Urothelium cell line (cell line): ENCODE measurements around the gene SBF2.

Experiments
- DNase-seq: peaks from one replicate; pipeline ENCODE4 v3.0.0; 2011; ENCODE audit warnings: low spot score, mixed read lengths
- FAIRE-seq: peaks from 2 replicates; lab custom pipeline; 2011; peaks lifted over from hg19 to GRCh38; lab: Jason Lieb, UNC

SBF2 gene

DNA sequence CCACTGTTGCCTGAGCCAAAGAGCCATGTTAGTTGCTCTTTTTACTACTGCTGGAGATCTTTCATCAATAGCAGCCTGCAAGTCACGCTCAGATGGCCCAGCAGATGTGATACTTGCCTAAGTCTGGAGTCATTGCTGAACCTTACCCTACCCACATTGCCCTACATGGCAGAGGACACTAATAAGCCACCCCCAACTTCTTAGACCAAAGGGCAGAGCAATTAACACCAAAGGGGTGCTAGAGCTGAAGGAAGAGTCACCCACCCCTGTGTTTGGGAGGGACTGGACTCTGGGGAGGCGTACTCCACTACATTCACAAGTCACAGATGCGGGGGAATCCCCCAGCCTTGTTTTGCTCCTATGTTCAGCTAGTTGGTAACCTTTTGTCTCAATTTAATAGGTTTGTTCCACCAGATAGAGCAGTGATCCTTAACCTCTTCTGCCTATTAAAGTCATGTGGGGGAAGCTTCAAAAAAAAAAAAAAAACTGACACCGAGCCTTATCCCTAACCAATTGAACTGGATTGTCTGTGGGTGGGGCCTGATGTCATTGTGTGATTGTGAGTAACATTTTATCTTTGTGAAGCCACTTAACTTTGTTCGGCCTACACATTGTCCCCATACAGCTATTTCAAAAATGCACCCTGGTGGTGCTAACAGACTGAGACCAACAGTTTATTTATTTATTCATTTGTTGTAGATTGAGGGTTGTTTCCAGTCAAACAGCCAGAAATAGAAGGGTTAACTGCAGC, 23.9 kb upstream of the SBF2 start:
- DNase-seq (no peak), FAIRE-seq (no peak)

DNA sequence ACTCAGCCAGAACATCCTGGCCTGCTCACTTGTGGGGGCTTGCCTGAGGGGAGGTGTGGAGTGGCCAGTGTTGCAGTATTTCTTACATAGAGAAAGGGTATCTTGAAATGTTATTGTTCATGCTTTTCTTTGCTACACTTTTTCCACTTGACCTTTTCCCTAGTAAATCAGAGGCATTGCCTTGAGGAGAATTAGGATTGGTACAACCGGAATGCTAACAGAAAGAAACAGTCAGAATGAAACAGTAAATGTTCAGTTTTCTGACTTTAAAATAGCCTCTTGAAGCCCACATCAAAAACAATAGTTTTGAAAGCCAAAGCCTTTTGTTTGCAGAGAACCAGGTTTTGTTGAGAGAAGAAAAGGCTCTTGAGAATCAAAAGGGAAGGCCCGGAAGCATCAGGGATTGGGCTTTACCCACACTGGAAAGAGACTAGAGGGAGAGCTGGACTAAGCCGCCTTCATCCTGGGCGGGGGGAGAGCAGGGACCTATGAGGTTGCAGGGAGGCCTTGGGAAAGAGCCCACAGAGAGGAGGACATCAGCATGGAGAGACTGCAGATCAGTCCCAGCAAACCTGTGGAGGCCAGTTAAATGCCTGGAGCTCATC, 23.2 kb upstream of the SBF2 start:
- FAIRE-seq (no peak), DNase-seq (no peak)

DNA sequence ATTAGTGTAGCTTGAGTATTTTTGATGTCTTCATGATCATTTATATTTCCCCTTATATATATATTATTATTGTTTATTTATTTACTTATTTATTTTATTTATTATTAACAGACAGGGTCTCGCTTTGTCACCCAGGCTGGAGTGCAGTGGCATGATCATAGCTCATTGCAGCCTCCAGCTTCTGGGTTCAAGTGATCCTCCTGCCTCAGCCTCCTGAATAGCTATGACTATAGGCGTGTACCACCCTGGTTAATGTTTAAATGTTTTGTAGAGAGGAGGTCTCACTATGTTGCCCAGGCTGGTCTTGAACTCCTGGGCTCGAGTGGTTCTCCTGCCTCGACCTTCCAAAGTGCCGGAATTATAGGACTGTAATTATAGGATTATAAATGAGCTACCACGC, 21.1 kb upstream of the SBF2 start:
- no peak for FAIRE-seq

DNA sequence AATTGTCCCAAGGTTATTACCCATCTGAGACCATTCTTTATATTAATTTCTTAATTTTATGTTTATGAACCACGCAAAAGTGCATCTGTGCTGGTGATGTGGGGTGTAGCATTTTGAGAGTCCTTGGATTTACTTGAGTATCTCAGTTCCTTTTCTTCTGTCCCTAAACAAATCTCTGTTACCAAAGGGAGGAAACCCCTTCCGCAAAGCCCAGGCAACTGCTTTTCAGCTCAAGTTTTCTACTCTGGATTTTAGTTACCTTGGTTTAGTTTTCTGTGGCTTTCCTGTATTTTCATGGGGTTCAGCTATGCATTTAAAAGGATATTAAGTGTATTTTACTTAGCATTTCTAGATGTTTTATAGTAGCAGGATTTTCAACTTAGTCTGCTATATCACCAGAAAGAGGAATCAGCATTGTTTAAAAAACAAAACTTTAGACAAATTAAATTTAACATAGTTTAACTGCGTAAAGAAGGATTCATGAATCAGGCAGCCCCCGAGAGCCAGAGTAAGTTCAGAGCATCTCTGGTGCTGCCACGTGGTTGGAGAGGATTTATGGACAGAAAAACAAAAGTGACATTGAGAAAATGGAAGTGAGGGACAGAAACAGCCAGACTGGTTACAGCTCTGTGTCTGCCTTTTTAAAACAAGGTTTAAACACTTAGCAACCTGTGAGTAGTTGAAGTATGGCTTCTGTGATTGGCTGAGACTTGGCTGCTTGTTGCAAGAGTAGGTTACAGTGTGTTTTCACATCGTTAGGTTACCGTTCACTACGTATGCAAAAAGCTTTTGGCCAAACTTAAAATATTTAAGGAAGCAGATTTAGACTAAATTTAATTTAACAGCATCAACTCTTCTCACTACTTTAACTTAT, 20.4 kb upstream of the SBF2 start:
- DNase-seq: no peak

More for the DNA sequence above, 21.1 kb upstream of the SBF2 start:
- no peak for DNase-seq

DNA sequence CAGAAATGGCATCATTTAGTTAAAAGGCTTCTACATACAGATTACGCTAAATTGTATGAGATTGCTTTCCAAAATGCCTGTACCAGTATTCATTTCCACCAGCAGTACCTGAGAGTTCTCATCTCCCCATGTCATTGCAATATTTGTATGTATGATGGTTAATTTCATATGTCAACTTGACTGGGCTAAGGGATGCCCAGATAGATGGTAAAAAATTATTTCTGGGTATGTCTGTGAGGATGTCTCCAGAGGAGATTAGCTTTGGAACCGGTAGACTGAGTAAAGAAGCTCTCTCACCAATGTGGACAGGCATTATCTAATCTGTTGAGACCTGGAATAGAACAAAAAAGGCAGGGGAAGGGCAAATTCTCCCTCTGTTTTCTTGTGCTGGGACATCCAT, 17.8 kb upstream of the SBF2 start:
- FAIRE-seq: no peak

More for the DNA sequence above, 20.4 kb upstream of the SBF2 start:
- FAIRE-seq: no peak

DNA sequence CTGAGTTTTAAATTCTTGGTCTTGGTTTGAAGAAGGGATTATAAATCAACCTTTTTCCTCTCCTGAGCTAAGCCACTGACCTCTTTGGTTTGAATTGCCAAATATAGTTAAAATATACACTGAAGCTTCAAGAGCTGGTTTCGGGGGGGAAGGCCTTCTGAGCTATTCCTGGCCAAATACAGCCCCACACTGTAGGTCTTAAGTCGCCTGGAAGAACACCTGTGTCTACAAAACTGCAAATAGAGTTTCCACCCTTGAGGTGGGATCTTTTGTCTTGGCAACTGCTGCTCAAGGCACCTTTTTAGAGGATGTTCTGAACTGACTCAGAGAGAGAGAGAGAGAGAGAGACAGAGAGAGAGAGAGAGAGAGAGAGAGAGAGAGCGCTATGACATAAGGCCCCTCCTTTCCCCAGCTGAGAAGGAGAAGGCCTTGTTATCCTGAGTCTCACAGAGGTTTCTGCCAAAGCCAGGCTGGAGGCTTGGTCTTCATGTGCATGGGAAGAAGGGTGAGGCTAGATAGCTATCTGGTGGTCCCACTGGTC, 16.4 kb upstream of the SBF2 start:
- no peak for DNase-seq
- no peak for FAIRE-seq

More for the DNA sequence above, 17.8 kb upstream of the SBF2 start:
- DNase-seq: no peak

DNA sequence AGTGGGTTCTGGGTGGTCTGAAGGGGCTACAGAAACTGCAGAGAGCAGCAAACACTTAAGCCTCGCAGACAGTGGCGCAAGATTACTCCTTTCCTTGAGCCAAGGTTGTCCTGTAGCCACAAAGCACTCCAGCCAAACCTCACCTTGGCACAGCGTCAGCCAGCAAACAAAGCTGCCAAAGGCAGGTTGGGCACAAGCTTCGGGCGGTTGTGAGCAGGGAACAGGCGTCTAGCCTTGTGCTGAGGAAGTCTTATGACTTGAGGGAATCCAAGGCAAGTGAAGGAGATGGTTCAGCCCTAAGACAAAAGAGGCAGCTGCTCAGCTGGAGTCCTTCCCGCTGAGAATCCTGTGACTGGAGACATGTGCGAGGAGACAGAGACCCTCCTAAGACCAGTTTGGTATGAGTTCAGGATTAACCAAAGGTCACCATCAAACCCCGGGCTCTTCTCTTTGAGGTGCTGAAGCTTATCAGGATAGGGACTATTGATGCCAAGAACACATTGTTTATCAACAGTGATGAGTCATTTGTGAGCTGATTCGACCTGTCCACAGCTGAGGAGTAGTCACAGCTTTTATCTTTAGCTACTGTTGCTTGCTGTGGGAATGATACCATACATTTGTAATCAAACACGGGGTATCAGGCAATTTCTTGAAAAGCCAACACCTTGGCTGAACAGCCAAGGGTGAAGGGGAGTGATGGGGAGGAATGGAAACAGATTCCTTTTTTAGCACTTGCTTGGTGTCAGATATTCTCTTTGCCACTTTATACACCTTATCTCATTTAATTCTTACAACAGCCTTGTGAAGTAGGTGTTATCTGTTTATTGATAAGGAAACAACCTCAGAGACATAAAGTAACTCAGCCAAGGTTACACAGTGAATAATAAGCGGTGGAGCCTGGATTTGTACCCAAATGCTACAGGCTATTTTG, 15.4 kb upstream of the SBF2 start:
- DNase-seq: no peak
- FAIRE-seq: no peak

DNA sequence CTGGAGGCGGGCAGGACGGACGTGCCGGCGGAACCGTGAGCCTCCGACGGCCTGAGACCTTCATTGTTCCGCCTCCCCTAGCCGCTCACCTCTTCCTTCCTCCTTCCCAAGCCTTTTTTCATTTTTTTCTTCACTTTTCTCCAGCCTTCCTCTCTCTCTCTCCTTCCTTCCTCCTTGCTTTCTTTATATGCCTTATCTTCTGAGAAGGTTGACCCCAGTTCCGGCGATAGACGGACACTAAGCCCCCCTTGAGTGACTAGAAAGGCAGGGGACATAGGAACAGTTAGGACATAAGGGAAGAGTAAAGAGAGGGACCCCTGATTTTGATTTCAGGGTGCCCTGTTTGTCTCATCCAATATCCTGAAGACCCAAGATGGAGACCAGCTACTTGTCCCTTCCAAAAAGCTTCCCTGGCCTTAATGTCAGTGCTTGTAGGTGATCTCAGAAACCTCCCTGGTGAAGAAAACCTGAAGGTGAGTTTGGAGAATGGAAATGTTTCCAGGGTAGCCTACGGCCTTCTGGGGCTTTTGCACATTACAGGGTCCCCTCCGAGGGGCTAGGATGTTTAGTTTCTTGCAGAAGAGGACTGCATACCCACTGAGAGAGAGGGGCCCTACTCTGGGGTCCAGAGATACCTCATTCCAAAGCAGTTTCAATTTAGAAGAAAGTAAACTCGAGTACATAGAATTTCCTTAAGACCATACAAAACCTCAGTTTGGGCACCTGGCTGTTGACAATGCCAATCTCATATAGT, 14.4 kb upstream of the SBF2 start:
- no peak for DNase-seq
- no peak for FAIRE-seq

DNA sequence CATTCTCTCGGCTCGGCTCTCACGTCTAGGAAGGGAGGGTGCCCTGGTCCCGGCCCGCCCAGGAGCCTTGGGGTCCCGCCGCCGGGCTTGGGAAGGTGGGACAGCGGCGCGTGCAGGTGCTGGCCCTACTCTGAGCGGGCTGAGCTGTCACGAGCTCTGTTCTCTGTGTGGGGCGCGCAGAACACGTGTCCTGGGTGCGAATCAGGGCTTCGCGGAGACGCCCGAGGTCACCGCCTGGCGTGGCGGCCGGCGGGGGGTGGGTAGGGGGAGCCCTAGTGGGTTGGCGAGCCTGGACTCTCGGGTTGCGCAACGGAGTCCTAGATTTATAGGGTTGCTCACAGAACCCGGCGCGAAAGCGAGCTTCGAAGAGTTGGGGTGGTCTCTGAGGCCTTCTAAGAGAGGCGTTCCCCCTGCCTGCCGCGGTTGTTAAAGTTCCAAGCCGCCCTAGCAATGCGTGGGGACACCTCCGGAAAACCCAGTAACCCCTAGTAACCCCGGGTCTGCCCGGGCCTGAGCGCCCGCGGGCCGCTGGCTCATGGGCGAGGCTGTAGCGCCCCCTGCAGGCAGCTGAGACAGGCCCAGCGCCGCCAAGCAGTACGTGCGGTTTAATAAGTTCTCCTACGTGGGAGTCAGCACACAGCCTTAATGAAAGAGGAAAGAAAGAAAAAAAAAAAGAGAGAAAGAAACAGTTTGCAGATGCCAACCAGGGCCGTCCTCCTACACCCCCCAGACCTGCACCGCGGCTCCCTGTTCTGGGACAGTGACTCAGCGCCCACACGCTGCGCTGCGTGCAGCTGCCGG, 13.6 kb upstream of the SBF2 start:
- DNase-seq (peak; percentile 90), FAIRE-seq (no peak)

DNA sequence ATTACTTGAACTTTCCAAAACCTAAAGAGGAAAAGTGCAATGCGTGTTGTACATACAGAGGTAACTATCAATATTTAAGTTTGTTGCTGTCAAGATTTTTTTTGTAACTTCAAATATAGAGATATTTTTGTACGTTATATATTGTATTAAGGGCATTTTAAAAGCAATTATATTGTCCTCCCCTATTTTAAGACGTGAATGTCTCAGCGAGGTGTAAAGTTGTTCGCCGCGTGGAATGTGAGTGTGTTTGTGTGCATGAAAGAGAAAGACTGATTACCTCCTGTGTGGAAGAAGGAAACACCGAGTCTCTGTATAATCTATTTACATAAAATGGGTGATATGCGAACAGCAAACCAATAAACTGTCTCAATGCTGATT, 13.0 kb upstream of the SBF2 start:
- no peak for FAIRE-seq

DNA sequence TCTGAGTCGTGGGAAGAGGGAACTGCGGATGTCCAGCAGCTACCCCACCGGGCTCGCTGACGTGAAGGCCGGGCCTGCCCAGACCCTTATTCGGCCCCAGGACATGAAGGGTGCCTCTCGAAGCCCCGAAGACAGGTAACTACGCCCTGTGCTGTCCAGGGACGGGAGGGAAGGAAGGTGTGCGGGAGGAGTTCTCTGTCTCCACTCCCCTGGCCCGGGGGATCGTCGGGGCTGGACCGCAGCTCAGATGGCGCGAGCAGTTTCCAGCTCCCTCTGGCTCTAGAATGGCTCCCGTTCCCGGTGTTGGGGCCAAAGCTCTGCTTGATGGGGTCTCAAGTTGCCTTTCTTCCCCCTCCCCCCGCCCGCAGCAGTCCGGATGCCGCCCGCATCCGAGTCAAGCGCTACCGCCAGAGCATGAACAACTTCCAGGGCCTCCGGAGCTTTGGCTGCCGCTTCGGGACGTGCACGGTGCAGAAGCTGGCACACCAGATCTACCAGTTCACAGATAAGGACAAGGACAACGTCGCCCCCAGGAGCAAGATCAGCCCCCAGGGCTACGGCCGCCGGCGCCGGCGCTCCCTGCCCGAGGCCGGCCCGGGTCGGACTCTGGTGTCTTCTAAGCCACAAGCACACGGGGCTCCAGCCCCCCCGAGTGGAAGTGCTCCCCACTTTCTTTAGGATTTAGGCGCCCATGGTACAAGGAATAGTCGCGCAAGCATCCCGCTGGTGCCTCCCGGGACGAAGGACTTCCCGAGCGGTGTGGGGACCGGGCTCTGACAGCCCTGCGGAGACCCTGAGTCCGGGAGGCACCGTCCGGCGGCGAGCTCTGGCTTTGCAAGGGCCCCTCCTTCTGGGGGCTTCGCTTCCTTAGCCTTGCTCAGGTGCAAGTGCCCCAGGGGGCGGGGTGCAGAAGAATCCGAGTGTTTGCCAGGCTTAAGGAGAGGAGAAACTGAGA, 12.2 kb upstream of the SBF2 start:
- DNase-seq: no peak
- FAIRE-seq: no peak

More for the DNA sequence above, 13.0 kb upstream of the SBF2 start:
- no peak for DNase-seq

DNA sequence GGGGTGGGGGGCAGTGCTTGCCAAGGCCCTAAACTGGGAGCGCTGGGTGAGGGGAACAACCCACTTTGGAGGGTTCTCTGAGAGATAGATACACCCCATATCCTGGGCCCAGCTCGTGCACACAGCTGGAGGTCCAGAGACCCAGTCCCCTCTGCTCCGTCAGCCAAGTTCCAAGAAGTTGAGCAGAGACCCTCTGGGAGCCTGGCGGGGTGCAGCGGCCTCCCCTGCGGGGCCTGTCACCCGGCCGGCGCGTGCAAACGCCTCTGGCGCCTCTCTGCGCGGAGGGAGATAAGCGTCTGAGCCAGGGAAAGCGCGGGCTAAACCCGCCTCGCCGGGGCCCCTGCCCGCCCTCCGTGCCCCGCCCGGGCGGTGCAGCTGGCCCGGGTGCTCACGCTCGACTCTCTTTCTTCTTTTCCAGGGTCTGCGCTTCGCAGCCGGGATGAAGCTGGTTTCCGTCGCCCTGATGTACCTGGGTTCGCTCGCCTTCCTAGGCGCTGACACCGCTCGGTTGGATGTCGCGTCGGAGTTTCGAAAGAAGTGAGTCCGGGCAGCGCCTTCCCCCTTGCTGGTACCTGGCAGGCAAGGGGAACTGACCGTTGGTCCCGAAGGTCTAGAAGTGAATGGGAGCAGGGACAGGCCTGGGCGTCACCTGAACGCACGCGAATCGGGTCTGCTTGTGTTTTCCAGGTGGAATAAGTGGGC, 11.4 kb upstream of the SBF2 start:
- DNase-seq: no peak
- FAIRE-seq: no peak

DNA sequence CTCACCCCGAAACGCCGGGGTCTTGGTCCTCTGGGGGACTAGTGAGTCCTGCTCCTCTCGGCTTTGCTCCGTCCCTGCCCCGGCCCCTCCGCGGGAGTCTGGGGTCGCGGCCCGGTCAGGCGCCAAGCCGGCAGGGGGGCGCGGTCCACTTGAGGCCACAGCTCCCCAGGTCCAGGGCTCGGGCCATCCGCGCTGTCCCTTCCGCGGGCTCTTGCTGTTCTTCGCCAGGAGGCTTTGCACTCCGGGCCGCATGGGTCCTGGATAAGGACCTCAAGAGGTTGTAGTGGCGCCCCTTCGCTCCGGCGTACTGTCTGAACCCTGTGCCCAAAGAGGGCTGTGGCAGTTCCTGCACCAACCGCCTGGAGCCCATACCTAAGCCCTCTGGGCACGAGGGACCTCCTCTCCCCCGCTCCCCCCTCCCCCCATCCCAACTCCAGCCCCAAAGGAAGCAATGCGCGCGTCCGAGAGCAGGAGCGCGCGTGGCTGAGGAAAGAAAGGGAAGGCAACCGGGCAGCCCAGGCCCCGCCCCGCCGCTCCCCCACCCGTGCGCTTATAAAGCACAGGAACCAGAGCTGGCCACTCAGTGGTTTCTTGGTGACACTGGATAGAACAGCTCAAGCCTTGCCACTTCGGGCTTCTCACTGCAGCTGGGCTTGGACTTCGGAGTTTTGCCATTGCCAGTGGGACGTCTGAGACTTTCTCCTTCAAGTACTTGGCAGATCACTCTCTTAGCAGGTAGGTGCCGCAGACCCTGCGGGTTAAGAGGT, 10.7 kb upstream of the SBF2 start, which contains the start of gene ADM:
TSS of gene ADM (plus strand) at position 579 of the 767 bp plus-strand sequence. CDS start 628 bp downstream, outside the sequence.
- peak; percentile 82 for DNase-seq
- FAIRE-seq: no peak

DNA sequence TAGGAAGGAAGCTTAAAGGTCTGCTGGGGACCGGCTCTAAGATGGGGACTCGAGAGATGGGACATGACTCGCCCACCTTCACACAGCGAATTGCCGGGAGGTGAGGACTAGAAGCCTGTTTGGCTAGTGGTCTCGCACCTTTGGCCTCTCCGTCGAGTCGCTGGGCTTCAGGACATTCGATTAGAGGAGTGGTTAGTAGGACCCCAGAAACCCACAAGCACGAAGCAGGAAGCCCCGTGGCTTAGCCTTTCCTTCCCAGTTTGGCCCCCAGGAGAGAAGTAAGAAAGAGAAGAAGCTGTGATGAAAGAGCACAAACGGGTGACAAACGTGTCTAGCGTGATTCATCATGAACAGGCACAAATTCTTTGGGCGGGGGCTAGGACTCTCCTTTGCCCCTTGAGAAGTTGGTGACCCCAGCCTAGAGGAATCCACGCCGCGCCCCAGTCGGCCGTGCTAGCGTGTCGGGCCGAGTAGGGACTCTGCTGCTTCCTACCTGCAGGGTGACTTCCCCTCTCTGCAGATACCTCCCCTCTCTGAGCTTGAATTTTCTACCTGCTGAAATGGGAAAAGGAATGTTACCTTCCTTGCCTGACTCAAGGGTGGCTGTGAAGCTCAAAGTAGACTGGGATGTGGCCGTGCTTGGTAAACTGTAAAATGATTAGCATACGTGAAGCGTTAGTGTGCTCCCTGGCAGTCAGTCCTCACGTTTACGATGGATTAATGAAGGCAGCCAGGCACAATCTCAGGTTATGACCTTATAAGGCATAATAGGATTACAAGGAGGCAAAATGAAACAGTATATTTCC, 9.7 kb upstream of the SBF2 start:
- FAIRE-seq: no peak
- DNase-seq: no peak
